Fibroblast of lung (primary cell): ENCODE measurements around the gene ERICH4. TPM values are rescaled to one million over a fixed set of nuclear protein-coding genes. Genes with fewer than 3 reads are reported as not detected.

Experiments
- DNase-seq, 2 donors: peaks; one replicate each; pipeline versions ENCODE4 v3.0.0 to v3.0.0-alpha.2; 2010; ENCODE audit warnings: low read depth in 2 of 2
- H2AFZ ChIP-seq: 2 replicates; pipeline ENCODE4 v1.5.1; 2012; ENCODE audit warnings: low read length, control low read depth, inconsistent platforms
- H3K27ac ChIP-seq: 2 replicates; pipeline ENCODE4 v1.5.1; 2011; ENCODE audit warnings: low read length, control low read depth; ENCODE audit not compliant: insufficient read depth
- H3K27me3 ChIP-seq: 2 replicates; pipeline ENCODE4 v1.5.1; 2011; ENCODE audit warnings: mild to moderate bottlenecking, low read length; ENCODE audit not compliant: control insufficient read depth, insufficient read depth
- H3K36me3 ChIP-seq: 2 replicates; pipeline ENCODE4 v1.5.1; 2011; ENCODE audit warnings: low read length; ENCODE audit not compliant: control insufficient read depth, insufficient read depth
- H3K4me1 ChIP-seq: 2 replicates; pipeline ENCODE4 v1.5.1; 2011; ENCODE audit warnings: low read length; ENCODE audit not compliant: control insufficient read depth, insufficient read depth; ENCODE audit errors: extremely low read depth
- H3K4me2 ChIP-seq: 2 replicates; pipeline ENCODE4 v1.5.1; 2011; ENCODE audit warnings: low read length, control low read depth; ENCODE audit not compliant: insufficient read depth; ENCODE audit errors: extremely low read depth
- H3K4me3 ChIP-seq, 4 experiments: fragments of 200-600 bp in 1 of 4; sonication (generic) in 1 of 4; replicated peaks in 1 of 4; 2 replicates each; pipeline ENCODE4 v1.5.1; 2011 to 2016; ENCODE audit warnings: low read length in 4 of 4, low read depth in 3 of 4, mild to moderate bottlenecking in 3 of 4, control low read depth in 2 of 4, inconsistent platforms in 1 of 4, mixed read lengths in 1 of 4; ENCODE audit not compliant: insufficient read depth in 1 of 4; ENCODE audit errors: control extremely low read depth in 1 of 4
- H3K79me2 ChIP-seq: 2 replicates; pipeline ENCODE4 v1.5.1; 2012; ENCODE audit warnings: mild to moderate bottlenecking, low read length, inconsistent platforms; ENCODE audit not compliant: control insufficient read depth, insufficient read depth
- H3K9ac ChIP-seq: 2 replicates; pipeline ENCODE4 v1.5.1; 2011; ENCODE audit warnings: mild to moderate bottlenecking, low read length, control low read depth; ENCODE audit not compliant: insufficient read depth
- H3K9me3 ChIP-seq: 2 replicates; pipeline ENCODE4 v1.5.1; 2012; ENCODE audit warnings: low read depth, low read length; ENCODE audit not compliant: control insufficient read depth, insufficient read depth
- H4K20me1 ChIP-seq: 2 replicates; pipeline ENCODE4 v1.5.1; 2011; ENCODE audit warnings: low read length; ENCODE audit not compliant: control insufficient read depth, insufficient read depth; ENCODE audit errors: extremely low read depth
- CTCF ChIP-seq, 2 donors: IDR thresholded peaks in 1 of 2; conservative IDR thresholded peaks in 1 of 2; 1 replicate in 1 of 2; 2 replicates in 1 of 2; pipeline ENCODE4 v1.5.1; 2011 to 2012; ENCODE audit warnings: low read length in 2 of 2, control low read depth in 1 of 2, inconsistent platforms in 1 of 2, low read depth in 1 of 2, mild to moderate bottlenecking in 1 of 2
- EZH2 ChIP-seq: IDR thresholded peaks from 2 replicates; pipeline ENCODE4 v1.5.1; 2012; ENCODE audit warnings: low read length, control low read depth, mild to moderate bottlenecking; ENCODE audit errors: missing control alignments
- polyA plus RNA-seq, 2 donors: library from polyadenylated mRNA; depleted of rRNA in 1 of 2; stranded (reverse) in 1 of 2; unstranded in 1 of 2; fragments of >200 nt; gene quantifications; 2 replicates each; pipeline ENCODE4 v1.2.1, GENCODE V29; 2011 to 2012; ENCODE audit warnings: missing spikeins in 1 of 2
- total RNA-seq: library from RNA; depleted of rRNA; stranded (reverse); fragments of >200 nt; gene quantifications from 2 replicates; pipeline ENCODE4 v1.2.1, GENCODE V29; 2014

Gene ERICH4
- total and polyA plus RNA-seq, 2 donors (not counting 1 experiment from before 2014, with no cell fraction given) = not detected

DNA sequence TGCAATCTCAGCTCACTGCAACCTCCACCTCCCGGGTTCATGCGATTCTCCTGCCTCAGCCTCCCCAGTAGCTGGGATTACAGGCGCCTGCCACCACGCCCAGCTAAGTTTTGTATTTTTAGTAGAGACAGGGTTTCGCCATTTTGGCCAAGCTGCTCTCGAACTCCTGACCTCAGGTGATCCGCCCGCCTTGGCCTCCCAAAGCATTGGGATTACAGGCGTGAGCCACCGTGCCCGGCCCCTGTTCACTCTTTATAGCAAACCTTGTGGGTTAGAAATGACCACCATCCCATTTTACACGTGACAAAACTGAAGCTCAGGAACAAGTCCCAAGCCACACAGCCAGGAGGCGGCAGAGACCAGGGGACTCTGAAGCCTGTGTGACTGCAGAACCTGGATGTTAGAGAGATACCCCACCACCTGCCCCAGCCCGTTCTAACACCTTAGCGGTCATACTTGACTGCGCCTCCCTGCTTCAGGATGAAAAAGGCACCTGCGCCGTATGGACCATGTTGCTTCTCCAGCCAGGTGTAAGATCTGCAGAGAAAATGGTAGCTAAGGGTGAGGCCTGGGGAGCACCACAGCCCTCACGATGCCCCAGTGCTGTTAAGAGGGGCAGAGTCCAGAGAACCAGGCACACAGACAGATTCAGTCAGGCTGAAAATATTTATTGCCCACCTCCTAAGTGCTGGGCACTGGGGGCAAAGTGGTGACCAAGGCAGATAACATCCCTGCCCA, 6.9 kb upstream of the ERICH4 start:
- no peak overlapping the region for H2AFZ ChIP-seq
- peaks cover 13% of the 10 kb centered on the region for H3K36me3 ChIP-seq
- no peaks in the 10 kb centered on the region for H3K4me1 ChIP-seq
- no peak for DNase-seq
- no peaks in the 10 kb centered on the region for H3K9me3 ChIP-seq
- peaks cover 3% of the 10 kb centered on the region for H3K79me2 ChIP-seq
- H3K27me3 ChIP-seq = no peaks in the 10 kb centered on the region
- no peak overlapping the region for H3K4me3 ChIP-seq
- H3K27ac ChIP-seq = no peak overlapping the region
- no peaks in the 10 kb centered on the region for H4K20me1 ChIP-seq
- H3K4me2 ChIP-seq = no peak overlapping the region
- TF ChIP-seq EZH2 = no peak
- TF ChIP-seq CTCF (conservative IDR thresholded peaks at IDR 0.05 in 1 of 2, IDR thresholded peaks at IDR 0.05 in 1 of 2; ENCODE audit: low read depth in 1 of 2, low read length in 2 of 2) = no peak
- H3K9ac ChIP-seq = no peak overlapping the region

DNA sequence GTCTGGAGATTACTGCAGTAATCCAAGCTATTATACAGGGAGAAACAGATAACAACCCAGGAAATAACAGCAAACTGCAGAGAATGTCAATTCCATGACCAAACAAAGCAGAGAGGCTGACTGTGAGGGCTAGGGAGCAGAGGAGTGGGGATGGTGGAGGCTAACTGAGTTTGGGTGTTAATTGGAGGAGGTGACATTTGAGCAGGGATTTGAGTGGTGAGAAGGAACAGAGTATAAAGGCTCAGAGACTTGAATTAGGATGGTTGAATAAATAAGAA, 6.3 kb upstream of the ERICH4 start:
- H3K27me3 ChIP-seq = no peaks in the 10 kb centered on the region
- no peaks in the 10 kb centered on the region for H3K4me1 ChIP-seq
- no peaks in the 10 kb centered on the region for H4K20me1 ChIP-seq
- no peak overlapping the region for H3K4me2 ChIP-seq
- H3K79me2 ChIP-seq = peaks cover 3% of the 10 kb centered on the region
- peaks cover 13% of the 10 kb centered on the region for H3K36me3 ChIP-seq
- no peak for DNase-seq
- TF ChIP-seq CTCF (conservative IDR thresholded peaks at IDR 0.05 in 1 of 2, IDR thresholded peaks at IDR 0.05 in 1 of 2; ENCODE audit: low read depth in 1 of 2, low read length in 2 of 2) (no peak), EZH2 (no peak)
- no peak overlapping the region for H2AFZ ChIP-seq
- H3K9ac ChIP-seq = no peak overlapping the region
- H3K27ac ChIP-seq = no peak overlapping the region
- H3K4me3 ChIP-seq = no peak overlapping the region
- no peaks in the 10 kb centered on the region for H3K9me3 ChIP-seq

GRCh38 chr19:41437944-41438574, 4.9 kb upstream of the ERICH4 start:
- no peaks in the 10 kb centered on the region for H3K4me1 ChIP-seq
- no peaks in the 10 kb centered on the region for H3K9me3 ChIP-seq
- H3K79me2 ChIP-seq = peaks cover 3% of the 10 kb centered on the region
- H3K4me3 ChIP-seq = no peak overlapping the region
- no peak overlapping the region for H3K9ac ChIP-seq
- no peak overlapping the region for H3K4me2 ChIP-seq
- peaks cover 2% of the 10 kb centered on the region for H3K36me3 ChIP-seq
- H3K27me3 ChIP-seq = no peaks in the 10 kb centered on the region
- no peak for TF ChIP-seq EZH2
- TF ChIP-seq CTCF (conservative IDR thresholded peaks at IDR 0.05 in 1 of 2, IDR thresholded peaks at IDR 0.05 in 1 of 2; ENCODE audit: low read depth in 1 of 2, low read length in 2 of 2) = no peak
- no peak overlapping the region for H3K27ac ChIP-seq
- no peak for DNase-seq
- H4K20me1 ChIP-seq = no peaks in the 10 kb centered on the region
- no peak overlapping the region for H2AFZ ChIP-seq
